ENCODE measurements around the gene SIDT1.
A peak's percentile ranks its signal among the peaks of the same experiment; 100 is the strongest.

SIDT1 gene

GRCh38 chr3:113623811-113624210 lies 91.5 kb downstream of the SIDT1 start:
- Histone ChIP-seq H3K4me3 (IDR thresholded peaks at IDR 0.05; ENCODE audit: insufficient read depth, low read depth, low read length) (no peak overlapping the region), H4K20me1 (ENCODE audit: insufficient read depth) (no peaks in the 10 kb centered on the region), H3K4me2 (no peak overlapping the region), H3K27me3 (ENCODE audit: insufficient read depth, low read depth) (no peaks in the 10 kb centered on the region), H3K36me3 (ENCODE audit: insufficient read depth) (no peaks in the 10 kb centered on the region), H2AFZ (ENCODE audit: low read depth) (no peak overlapping the region), H3K9ac (no peak overlapping the region), H3K27ac (no peak overlapping the region), H3K4me1 (ENCODE audit: low read depth, poor library complexity, severe bottlenecking) (no peaks in the 10 kb centered on the region), H3K79me2 (ENCODE audit: insufficient read depth, low read depth) (no peaks in the 10 kb centered on the region)
- TF ChIP-seq CTCF (conservative IDR thresholded peaks at IDR 0.05; ENCODE audit: low read depth, low read length), result no peak

- H3K4me3 ChIP-seq (IDR thresholded peaks at IDR 0.05; ENCODE audit: insufficient read depth, low read depth, low read length), result no peak overlapping the region
- H2AFZ ChIP-seq (ENCODE audit: low read depth), result no peak overlapping the region
- H3K27me3 ChIP-seq (ENCODE audit: insufficient read depth, low read depth), result no peaks in the 10 kb centered on the region
- no peaks in the 10 kb centered on the region for H4K20me1 ChIP-seq (ENCODE audit: insufficient read depth)
- H3K4me1 ChIP-seq (ENCODE audit: low read depth, poor library complexity, severe bottlenecking), result no peaks in the 10 kb centered on the region
- H3K79me2 ChIP-seq (ENCODE audit: insufficient read depth, low read depth), result no peaks in the 10 kb centered on the region
- no peak overlapping the region for H3K27ac ChIP-seq
- no peaks in the 10 kb centered on the region for H3K36me3 ChIP-seq (ENCODE audit: insufficient read depth)
- no peak for TF ChIP-seq CTCF (conservative IDR thresholded peaks at IDR 0.05; ENCODE audit: low read depth, low read length)
- H3K9ac ChIP-seq, result no peak overlapping the region
- no peak overlapping the region for H3K4me2 ChIP-seq
Measured at GRCh38 chr3:113625834-113626233, 93.5 kb downstream of the SIDT1 start.

- H3K27ac ChIP-seq, result no peak overlapping the region
- no peak overlapping the region for H3K4me2 ChIP-seq
- H3K36me3 ChIP-seq (ENCODE audit: insufficient read depth), result no peaks in the 10 kb centered on the region
- H3K4me3 ChIP-seq (IDR thresholded peaks at IDR 0.05; ENCODE audit: insufficient read depth, low read depth, low read length), result no peak overlapping the region
- H3K9ac ChIP-seq, result no peak overlapping the region
- TF ChIP-seq CTCF (conservative IDR thresholded peaks at IDR 0.05; ENCODE audit: low read depth, low read length), result peak; percentile 76
- no peaks in the 10 kb centered on the region for H3K27me3 ChIP-seq (ENCODE audit: insufficient read depth, low read depth)
- no peaks in the 10 kb centered on the region for H4K20me1 ChIP-seq (ENCODE audit: insufficient read depth)
- H3K79me2 ChIP-seq (ENCODE audit: insufficient read depth, low read depth), result no peaks in the 10 kb centered on the region
- no peaks in the 10 kb centered on the region for H3K4me1 ChIP-seq (ENCODE audit: low read depth, poor library complexity, severe bottlenecking)
- H2AFZ ChIP-seq (ENCODE audit: low read depth), result no peak overlapping the region
Measured at GRCh38 chr3:113626503-113627371, 94.4 kb downstream of the SIDT1 start.

GRCh38 chr3:113628316-113628715 lies 96.0 kb downstream of the SIDT1 start:
- no peaks in the 10 kb centered on the region for H3K36me3 ChIP-seq (ENCODE audit: insufficient read depth)
- H3K27ac ChIP-seq, result no peak overlapping the region
- H3K27me3 ChIP-seq (ENCODE audit: insufficient read depth, low read depth), result no peaks in the 10 kb centered on the region
- no peak overlapping the region for H3K4me3 ChIP-seq (IDR thresholded peaks at IDR 0.05; ENCODE audit: insufficient read depth, low read depth, low read length)
- no peaks in the 10 kb centered on the region for H4K20me1 ChIP-seq (ENCODE audit: insufficient read depth)
- H2AFZ ChIP-seq (ENCODE audit: low read depth), result no peak overlapping the region
- no peaks in the 10 kb centered on the region for H3K79me2 ChIP-seq (ENCODE audit: insufficient read depth, low read depth)
- no peak overlapping the region for H3K4me2 ChIP-seq
- no peak for TF ChIP-seq CTCF (conservative IDR thresholded peaks at IDR 0.05; ENCODE audit: low read depth, low read length)
- no peaks in the 10 kb centered on the region for H3K4me1 ChIP-seq (ENCODE audit: low read depth, poor library complexity, severe bottlenecking)
- no peak overlapping the region for H3K9ac ChIP-seq
